NCI-H345 treated with DMSO at 0.1 percent for 48 hours (cell line): ENCODE data around the gene CAMTA2.
"Not testable (repeated sequence)": the region's sequence is repeated elsewhere in the genome, so short reads cannot be mapped to it uniquely, and the experiment has no call there.

Experiments used
- DNase-seq: peaks from one replicate; lab custom pipeline; 2025; ENCODE audit not compliant: unreplicated experiment; lab: John Stamatoyannopoulos, UW

The CAMTA2 gene

GRCh38 chr17:4986951-4987766 is at the start of gene CAMTA2:
Gene CAMTA2 (minus strand): TSS chr17:4987675. CDS start chr17:4986222, 1,453 bp downstream.
- peak; percentile 35 for DNase-seq

- peak; percentile 0 for DNase-seq
Measured at GRCh38 chr17:5035315-5035714, 47.8 kb upstream of the CAMTA2 start, which contains the start of gene SLC52A1. Gene SLC52A1 (minus strand): TSS chr17:5035426. CDS start chr17:5034606, 820 bp downstream.

- no peak for DNase-seq
Measured at GRCh38 chr17:5034651-5035050, 47.2 kb upstream of the CAMTA2 start.

- DNase-seq = no peak
Measured at GRCh38 chr17:5034063-5034462, 46.6 kb upstream of the CAMTA2 start.

- DNase-seq = no peak
Measured at GRCh38 chr17:5033352-5034015, 46.0 kb upstream of the CAMTA2 start.

GRCh38 chr17:5032865-5033264 is 45.4 kb upstream of the CAMTA2 start:
- no peak for DNase-seq

- peak; percentile 9 for DNase-seq
Measured at GRCh38 chr17:5031365-5032082, 44.0 kb upstream of the CAMTA2 start.

GRCh38 chr17:5030168-5030567 is 42.7 kb upstream of the CAMTA2 start:
- DNase-seq = not testable (repeated sequence)

- DNase-seq = no peak
Measured at GRCh38 chr17:5027916-5028315, 40.4 kb upstream of the CAMTA2 start.

GRCh38 chr17:5027299-5027698 is 39.8 kb upstream of the CAMTA2 start:
- DNase-seq = no peak

- DNase-seq = no peak
Measured at GRCh38 chr17:5024604-5025003, 37.1 kb upstream of the CAMTA2 start.

GRCh38 chr17:5023588-5024147 is 36.2 kb upstream of the CAMTA2 start:
- no peak for DNase-seq

- DNase-seq = no peak
Measured at GRCh38 chr17:5022171-5022711, 34.8 kb upstream of the CAMTA2 start.

GRCh38 chr17:5020502-5021023 is 33.1 kb upstream of the CAMTA2 start:
- no peak for DNase-seq

GRCh38 chr17:5019475-5019956 is 32.0 kb upstream of the CAMTA2 start:
- DNase-seq = no peak

GRCh38 chr17:5014357-5014756 is 26.9 kb upstream of the CAMTA2 start:
- DNase-seq = no peak

GRCh38 chr17:5011928-5012327 is 24.5 kb upstream of the CAMTA2 start:
- no peak for DNase-seq

- no peak for DNase-seq
Measured at GRCh38 chr17:5003214-5003867, 15.9 kb upstream of the CAMTA2 start.

GRCh38 chr17:5002121-5002788 is 14.8 kb upstream of the CAMTA2 start:
- no peak for DNase-seq

- DNase-seq = no peak
Measured at GRCh38 chr17:5000237-5000639, 12.8 kb upstream of the CAMTA2 start.
